Measurements from ENCODE around the gene C22orf23. TPM values are rescaled to one million over a fixed set of nuclear protein-coding genes. Genes with fewer than 3 reads are reported as not detected.
A peak's percentile ranks its signal among the peaks of the same experiment; 100 is the strongest.

The C22orf23 gene
- total and polyA plus RNA-seq, 9 of the 15 experiments (the other 6 are each of a cell fraction or from before 2014, with no cell fraction given): 0.25 to 1.0 (median 0.53) TPM

DNA sequence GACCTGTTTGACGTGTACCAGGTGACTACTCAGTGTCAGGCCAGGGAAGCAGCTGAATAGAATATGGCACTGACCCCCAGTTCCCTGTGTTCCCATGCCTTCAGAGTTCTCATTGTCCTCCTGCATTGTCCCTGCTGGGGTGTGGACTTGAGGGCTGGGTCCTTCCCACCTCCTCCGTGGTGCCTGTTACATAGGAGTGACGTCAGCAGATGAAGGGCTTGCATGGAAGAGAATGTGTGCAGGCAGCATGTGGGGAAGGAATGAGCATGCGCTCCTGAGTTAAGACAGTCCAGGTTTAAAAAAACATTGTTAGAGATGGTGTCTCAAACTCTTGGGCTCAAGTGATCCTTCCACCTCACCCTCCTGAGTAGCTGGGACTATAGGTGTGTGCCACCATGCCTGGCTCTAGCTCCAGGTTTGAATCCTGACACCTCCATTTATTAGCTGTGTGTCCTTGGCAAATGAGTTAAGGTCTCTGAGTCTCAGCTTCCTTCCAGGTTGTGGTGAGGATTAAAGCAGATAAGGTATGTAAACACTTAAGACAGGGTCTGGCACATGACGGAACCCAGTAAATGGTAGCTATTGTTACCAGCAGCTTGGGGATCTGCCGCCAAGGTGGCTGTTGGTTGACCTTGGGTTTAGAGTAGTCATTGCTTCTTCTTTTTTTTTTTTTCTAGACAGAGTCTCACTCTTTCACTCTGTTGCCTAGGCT is 38.5 kb upstream of the C22orf23 start (continued):
- TF ChIP-seq POLR2B (IDR thresholded peaks at IDR 0.05; ENCODE audit: low read depth, partially characterized antibody) (no peak), ATF1 (CRISPR knock-in tag; IDR thresholded peaks at IDR 0.05) (no peak), ATF1 (tag; IDR thresholded peaks at IDR 0.05) (peak; percentile 63), BCOR (IDR thresholded peaks at IDR 0.05) (peak; percentile 58; the same call in 1 of the 2 replicates), HDAC8 (tag; IDR thresholded peaks at IDR 0.05) (no peak), ZFP36 (IDR thresholded peaks at IDR 0.05; ENCODE audit: low read depth, low read length, partially characterized antibody) (peak; percentile 62), KLF6 (CRISPR knock-in tag; IDR thresholded peaks at IDR 0.05; ENCODE audit: borderline replicate concordance) (no peak), ESRRA (IDR thresholded peaks at IDR 0.05; ENCODE audit: borderline replicate concordance, low read depth) (peak; percentile 68; the same call in 1 of the 2 replicates), MEF2D (tag; conservative IDR thresholded peaks at IDR 0.05; ENCODE audit: low read depth) (no peak), FOXA3 (CRISPR knock-in tag; conservative IDR thresholded peaks at IDR 0.05 in 1 of 2, IDR thresholded peaks at IDR 0.05 in 1 of 2) (peak in 1 of 2 experiments; percentile 54; a peak in 1 of 4 replicates), RBM25 (IDR thresholded peaks at IDR 0.05; ENCODE audit: low read depth, low read length, severe bottlenecking) (peak; percentile 14), ZNF717 (CRISPR knock-in tag; IDR thresholded peaks at IDR 0.05) (no peak), NRF1 (conservative IDR thresholded peaks at IDR 0.05 in 1 of 2, IDR thresholded peaks at IDR 0.05 in 1 of 2) (peak in 1 of 2 experiments; percentile 24; a peak in 1 of 4 replicates), ZNF79 (CRISPR knock-in tag; IDR thresholded peaks at IDR 0.05; ENCODE audit: low read depth) (no peak)
- TF ChIP-seq, protein P1, sequence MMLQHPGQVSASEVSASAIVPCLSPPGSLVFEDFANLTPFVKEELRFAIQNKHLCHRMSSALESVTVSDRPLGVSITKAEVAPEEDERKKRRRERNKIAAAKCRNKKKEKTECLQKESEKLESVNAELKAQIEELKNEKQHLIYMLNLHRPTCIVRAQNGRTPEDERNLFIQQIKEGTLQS (IDR thresholded peaks at IDR 0.05): peak; percentile 50
- TF ChIP-seq, protein P1 (CRISPR knock-in tag; conservative IDR thresholded peaks at IDR 0.05): no peak
- TF ChIP-seq, protein P2, sequence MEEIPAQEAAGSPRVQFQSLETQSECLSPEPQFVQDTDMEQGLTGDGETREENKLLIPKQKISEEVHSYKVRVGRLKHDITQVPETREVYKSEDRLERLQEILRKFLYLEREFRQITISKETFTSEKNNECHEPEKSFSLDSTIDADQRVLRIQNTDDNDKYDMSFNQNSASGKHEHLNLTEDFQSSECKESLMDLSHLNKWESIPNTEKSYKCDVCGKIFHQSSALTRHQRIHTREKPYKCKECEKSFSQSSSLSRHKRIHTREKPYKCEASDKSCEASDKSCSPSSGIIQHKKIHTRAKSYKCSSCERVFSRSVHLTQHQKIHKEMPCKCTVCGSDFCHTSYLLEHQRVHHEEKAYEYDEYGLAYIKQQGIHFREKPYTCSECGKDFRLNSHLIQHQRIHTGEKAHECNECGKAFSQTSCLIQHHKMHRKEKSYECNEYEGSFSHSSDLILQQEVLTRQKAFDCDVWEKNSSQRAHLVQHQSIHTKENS (CRISPR knock-in tag; IDR thresholded peaks at IDR 0.05): no peak
- TF ChIP-seq, protein P3, sequence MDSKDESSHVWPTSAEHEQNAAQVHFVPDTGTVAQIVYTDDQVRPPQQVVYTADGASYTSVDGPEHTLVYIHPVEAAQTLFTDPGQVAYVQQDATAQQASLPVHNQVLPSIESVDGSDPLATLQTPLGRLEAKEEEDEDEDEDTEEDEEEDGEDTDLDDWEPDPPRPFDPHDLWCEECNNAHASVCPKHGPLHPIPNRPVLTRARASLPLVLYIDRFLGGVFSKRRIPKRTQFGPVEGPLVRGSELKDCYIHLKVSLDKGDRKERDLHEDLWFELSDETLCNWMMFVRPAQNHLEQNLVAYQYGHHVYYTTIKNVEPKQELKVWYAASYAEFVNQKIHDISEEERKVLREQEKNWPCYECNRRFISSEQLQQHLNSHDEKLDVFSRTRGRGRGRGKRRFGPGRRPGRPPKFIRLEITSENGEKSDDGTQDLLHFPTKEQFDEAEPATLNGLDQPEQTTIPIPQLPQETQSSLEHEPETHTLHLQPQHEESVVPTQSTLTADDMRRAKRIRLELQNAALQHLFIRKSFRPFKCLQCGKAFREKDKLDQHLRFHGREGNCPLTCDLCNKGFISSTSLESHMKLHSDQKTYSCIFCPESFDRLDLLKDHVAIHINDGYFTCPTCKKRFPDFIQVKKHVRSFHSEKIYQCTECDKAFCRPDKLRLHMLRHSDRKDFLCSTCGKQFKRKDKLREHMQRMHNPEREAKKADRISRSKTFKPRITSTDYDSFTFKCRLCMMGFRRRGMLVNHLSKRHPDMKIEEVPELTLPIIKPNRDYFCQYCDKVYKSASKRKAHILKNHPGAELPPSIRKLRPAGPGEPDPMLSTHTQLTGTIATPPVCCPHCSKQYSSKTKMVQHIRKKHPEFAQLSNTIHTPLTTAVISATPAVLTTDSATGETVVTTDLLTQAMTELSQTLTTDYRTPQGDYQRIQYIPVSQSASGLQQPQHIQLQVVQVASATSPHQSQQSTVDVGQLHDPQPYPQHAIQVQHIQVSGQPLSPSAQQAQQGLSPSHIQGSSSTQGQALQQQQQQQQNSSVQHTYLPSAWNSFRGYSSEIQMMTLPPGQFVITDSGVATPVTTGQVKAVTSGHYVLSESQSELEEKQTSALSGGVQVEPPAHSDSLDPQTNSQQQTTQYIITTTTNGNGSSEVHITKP (IDR thresholded peaks at IDR 0.05; ENCODE audit: partially characterized antibody): no peak
- TF ChIP-seq, protein P4, sequence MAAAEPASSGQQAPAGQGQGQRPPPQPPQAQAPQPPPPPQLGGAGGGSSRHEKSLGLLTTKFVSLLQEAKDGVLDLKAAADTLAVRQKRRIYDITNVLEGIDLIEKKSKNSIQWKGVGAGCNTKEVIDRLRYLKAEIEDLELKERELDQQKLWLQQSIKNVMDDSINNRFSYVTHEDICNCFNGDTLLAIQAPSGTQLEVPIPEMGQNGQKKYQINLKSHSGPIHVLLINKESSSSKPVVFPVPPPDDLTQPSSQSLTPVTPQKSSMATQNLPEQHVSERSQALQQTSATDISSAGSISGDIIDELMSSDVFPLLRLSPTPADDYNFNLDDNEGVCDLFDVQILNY (CRISPR knock-in tag; IDR thresholded peaks at IDR 0.05): no peak

Measured in K562 (cell line).